SU-DHL-6 (cell line): Measurements from ENCODE around the gene COG1.

Source experiments
- CTCF ChIP-seq: fragments of 200-600 bp; sonication (generic); IDR thresholded peaks from one replicate; pipeline ENCODE4 v1.5.1; 2017; ENCODE audit warnings: antibody characterized with exemption, mild to moderate bottlenecking, low read length, moderate library complexity; ENCODE audit not compliant: insufficient read depth, poor library complexity, severe bottlenecking
- EZH2phosphoT487 ChIP-seq: fragments of 200-600 bp; sonication (generic), shearing (Covaris generic); conservative IDR thresholded peaks from 2 replicates; pipeline ENCODE4 v1.6.1; 2018; ENCODE audit warnings: mild to moderate bottlenecking, antibody characterized with exemption, low read length, moderate library complexity, mixed read lengths

- TF ChIP-seq CTCF (no peak), EZH2phosphoT487 (no peak)
Measured at GRCh38 chr17:73196500-73196899, 3.6 kb downstream of the COG1 start.
